Panc1 (cell line): ENCODE data around the gene BRD9. TPM values are rescaled to one million over a fixed set of nuclear protein-coding genes. Genes with fewer than 3 reads are reported as not detected.

ENCODE experiments used
- ATAC-seq: fragments of 200-7000 bp; cut with Tn5 transposase; 2 replicates; pipeline ENCODE4 v1.9.1; 2020; ENCODE audit warnings: mild to moderate bottlenecking, moderate library complexity
- BruUV-seq: library from RNA; stranded (reverse); fragments of 400-500 nt; replicated peaks from 2 replicates; lab custom pipeline; 2021; lab: Mats Ljungman, UMichigan
- CTCF ChIA-PET: fragments of 300-600 bp; sonication (Branson Sonifier 250); formaldehyde crosslinking; loops from one replicate; lab custom pipeline; 2022; ENCODE audit warnings: antibody characterized with exemption; lab: Charles Lee
- POLR2A ChIA-PET: fragments of 300-600 bp; sonication (Branson Sonifier 250); formaldehyde crosslinking; loops from one replicate; lab custom pipeline; 2022; ENCODE audit warnings: antibody characterized with exemption; lab: Charles Lee
- DNase-seq: peaks from one replicate; pipeline ENCODE4 v3.0.0-alpha.2; 2010; ENCODE audit warnings: low read depth, low spot score
- H3K27ac ChIP-seq: 2 replicates; pipeline ENCODE4 v1.5.1; 2011; ENCODE audit warnings: mild to moderate bottlenecking, low read length, inconsistent platforms
- H3K27me3 ChIP-seq: fragments of 200-500 bp; sonication (Bioruptor generic); 2 replicates; pipeline ENCODE4 v1.6.0; 2014; ENCODE audit warnings: low read length, inconsistent platforms; ENCODE audit not compliant: control insufficient read depth, insufficient read depth
- H3K36me3 ChIP-seq: fragments of 200-500 bp; sonication (Bioruptor generic); 2 replicates; pipeline ENCODE4 v1.5.1; 2014; ENCODE audit warnings: inconsistent platforms, mild to moderate bottlenecking, low read length, moderate library complexity; ENCODE audit not compliant: control insufficient read depth, insufficient read depth
- H3K4me1 ChIP-seq: 2 replicates; pipeline ENCODE4 v1.5.1; 2011; ENCODE audit warnings: inconsistent platforms, mild to moderate bottlenecking, low read length, moderate library complexity; ENCODE audit not compliant: control insufficient read depth, insufficient read depth
- H3K4me3 ChIP-seq, 2 experiments: 2 replicates each; pipeline ENCODE4 v1.5.1; 2011 to 2012; ENCODE audit warnings: low read depth in 2 of 2, low read length in 2 of 2, mild to moderate bottlenecking in 2 of 2, inconsistent platforms in 1 of 2, moderate library complexity in 1 of 2
- H3K9me3 ChIP-seq: fragments of 200-500 bp; sonication (Bioruptor generic); 2 replicates; pipeline ENCODE4 v1.5.1; 2014; ENCODE audit warnings: low read depth, mild to moderate bottlenecking, inconsistent platforms, low read length, moderate library complexity; ENCODE audit not compliant: control insufficient read depth, insufficient read depth
- CTCF ChIP-seq: fragments of 450-650 bp; IDR thresholded peaks from 2 replicates; pipeline ENCODE4 v1.5.1; 2017; ENCODE audit warnings: mild to moderate bottlenecking
- POLR2AphosphoS5 ChIP-seq: IDR thresholded peaks from 2 replicates; pipeline ENCODE4 v1.6.1; 2012; ENCODE audit warnings: mild to moderate bottlenecking, low read depth, low read length, moderate library complexity
- SIN3A ChIP-seq: IDR thresholded peaks from 2 replicates; pipeline ENCODE4 v1.6.1; 2012; ENCODE audit warnings: low read depth, mild to moderate bottlenecking, low read length, moderate library complexity, borderline replicate concordance; ENCODE audit not compliant: insufficient read depth
- TCF7L2 ChIP-seq: IDR thresholded peaks from 2 replicates; pipeline ENCODE4 v1.6.1; 2011; ENCODE audit warnings: mild to moderate bottlenecking, low read depth, low read length, inconsistent platforms
- in situ Hi-C: cut with HindIII; loops from 2 replicates; pipeline ENCODE4 v1.10.0; 2016; ENCODE audit warnings: low sequenced_read_pairs, low pct_unique_long_range_greater_than_20kb
- intact Hi-C: fragments of 100-400 bp; cut with micrococcal nuclease; formaldehyde crosslinking; loops from one replicate; pipeline ENCODE4 v1.10.0; 2022; ENCODE audit not compliant: unreplicated experiment
- total RNA-seq: library from RNA; stranded (reverse); gene quantifications from one replicate; pipeline ENCODE4 v1.2.1, GENCODE V29; 2021; ENCODE audit not compliant: unreplicated experiment
- TF ChIP-seq, protein P1 (sequence below), 2 experiments: IDR thresholded peaks; 2 replicates each; pipeline ENCODE4 v1.6.1; 2011 to 2012; ENCODE audit warnings: low read depth in 2 of 2, control low read depth in 1 of 2, low read length in 1 of 2, mild to moderate bottlenecking in 1 of 2, moderate library complexity in 1 of 2; ENCODE audit not compliant: insufficient read depth in 1 of 2

BRD9 gene
- total RNA-seq, 1 experiment from 2014 or later, result 64.3 TPM

GRCh38 chr5:883475-884181 lies 9.0 kb downstream of the BRD9 start:
- TF ChIP-seq, protein P1, sequence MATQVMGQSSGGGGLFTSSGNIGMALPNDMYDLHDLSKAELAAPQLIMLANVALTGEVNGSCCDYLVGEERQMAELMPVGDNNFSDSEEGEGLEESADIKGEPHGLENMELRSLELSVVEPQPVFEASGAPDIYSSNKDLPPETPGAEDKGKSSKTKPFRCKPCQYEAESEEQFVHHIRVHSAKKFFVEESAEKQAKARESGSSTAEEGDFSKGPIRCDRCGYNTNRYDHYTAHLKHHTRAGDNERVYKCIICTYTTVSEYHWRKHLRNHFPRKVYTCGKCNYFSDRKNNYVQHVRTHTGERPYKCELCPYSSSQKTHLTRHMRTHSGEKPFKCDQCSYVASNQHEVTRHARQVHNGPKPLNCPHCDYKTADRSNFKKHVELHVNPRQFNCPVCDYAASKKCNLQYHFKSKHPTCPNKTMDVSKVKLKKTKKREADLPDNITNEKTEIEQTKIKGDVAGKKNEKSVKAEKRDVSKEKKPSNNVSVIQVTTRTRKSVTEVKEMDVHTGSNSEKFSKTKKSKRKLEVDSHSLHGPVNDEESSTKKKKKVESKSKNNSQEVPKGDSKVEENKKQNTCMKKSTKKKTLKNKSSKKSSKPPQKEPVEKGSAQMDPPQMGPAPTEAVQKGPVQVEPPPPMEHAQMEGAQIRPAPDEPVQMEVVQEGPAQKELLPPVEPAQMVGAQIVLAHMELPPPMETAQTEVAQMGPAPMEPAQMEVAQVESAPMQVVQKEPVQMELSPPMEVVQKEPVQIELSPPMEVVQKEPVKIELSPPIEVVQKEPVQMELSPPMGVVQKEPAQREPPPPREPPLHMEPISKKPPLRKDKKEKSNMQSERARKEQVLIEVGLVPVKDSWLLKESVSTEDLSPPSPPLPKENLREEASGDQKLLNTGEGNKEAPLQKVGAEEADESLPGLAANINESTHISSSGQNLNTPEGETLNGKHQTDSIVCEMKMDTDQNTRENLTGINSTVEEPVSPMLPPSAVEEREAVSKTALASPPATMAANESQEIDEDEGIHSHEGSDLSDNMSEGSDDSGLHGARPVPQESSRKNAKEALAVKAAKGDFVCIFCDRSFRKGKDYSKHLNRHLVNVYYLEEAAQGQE (IDR thresholded peaks at IDR 0.05; ENCODE audit: insufficient read depth in 1 of 2, low read depth in 2 of 2, low read length in 1 of 2), result no peak
- TF ChIP-seq POLR2AphosphoS5, result no peak
- no peak for TF ChIP-seq CTCF
- no peak for TF ChIP-seq TCF7L2
- no peak for TF ChIP-seq SIN3A
- H3K4me3 ChIP-seq, result no peak overlapping the region
- H3K27me3 ChIP-seq, result no peaks in the 10 kb centered on the region
- in situ Hi-C loops (no loop called here), intact Hi-C loops (no loop called here)
- peaks cover 14% of the 10 kb centered on the region for H3K36me3 ChIP-seq
- DNase-seq, result no peak
- POLR2A ChIA-PET, result no interaction called here
- BruUV-seq, result no TSS peak
- H3K9me3 ChIP-seq, result no peaks in the 10 kb centered on the region
- H3K4me1 ChIP-seq, result no peaks in the 10 kb centered on the region
- CTCF ChIA-PET, result no interaction called here
- no peak overlapping the region for H3K27ac ChIP-seq
- ATAC-seq, result no peak

- no TSS peak for BruUV-seq
- ATAC-seq (no peak), DNase-seq (no peak)
- H3K9me3 ChIP-seq, result no peaks in the 10 kb centered on the region
- intact Hi-C loops, result no loop called here
- no peaks in the 10 kb centered on the region for H3K27me3 ChIP-seq
- TF ChIP-seq SIN3A (no peak), CTCF (no peak), POLR2AphosphoS5 (no peak)
- TF ChIP-seq, protein P1 (IDR thresholded peaks at IDR 0.05; ENCODE audit: insufficient read depth in 1 of 2, low read depth in 2 of 2, low read length in 1 of 2), result no peak
- in situ Hi-C loops, result no loop called here
- H3K4me1 ChIP-seq, result no peaks in the 10 kb centered on the region
- ChIA-PET POLR2A (no interaction called here), CTCF (no interaction called here)
- peaks cover 11% of the 10 kb centered on the region for H3K36me3 ChIP-seq
- H3K27ac ChIP-seq, result no peak overlapping the region
- no peak overlapping the region for H3K4me3 ChIP-seq
Measured at GRCh38 chr5:882253-883183, 10.1 kb downstream of the BRD9 start.
